Spleen (tissue), 7 donors: ENCODE results near the gene TRIM77.

Experiments
- CTCF ChIP-seq, 11 experiments: fragments of 200-600 bp in 7 of 11; fragments of 450-650 bp in 4 of 11; sonication (generic) in 4 of 11; IDR thresholded peaks in 8 of 11; conservative IDR thresholded peaks in 3 of 11; 1 replicate in 7 of 11; 2 replicates in 4 of 11; pipeline versions ENCODE4 v1.4.0 to v1.8.0; 2016 to 2021; ENCODE audit warnings: antibody characterized with exemption in 11 of 11, inconsistent platforms in 4 of 11, mild to moderate bottlenecking in 1 of 11
- POLR2A ChIP-seq, 3 donors: fragments of 450-650 bp; IDR thresholded peaks; one replicate each; pipeline ENCODE4 v1.5.1; 2017; ENCODE audit warnings: antibody characterized with exemption in 3 of 3, mild to moderate bottlenecking in 1 of 3
- donor health status: DM: no; HTN: no; CAD: no; lungs with moderate emphysema.
- donor health status: DM: no; HTN: no; CAD: no.
- donor health status: DM: no; HTN: no; CAD: no.

GRCh38 chr11:89736566-89736965 is 26.5 kb downstream of the TRIM77 start:
- no peak for TF ChIP-seq CTCF (IDR thresholded peaks at IDR 0.05 in 8 of 11, conservative IDR thresholded peaks at IDR 0.05 in 3 of 11)
- TF ChIP-seq POLR2A (IDR thresholded peaks at IDR 0.05), result no peak
